ENCODE measurements around the gene ZNF787.
"Not testable (repeated sequence)": the region's sequence is repeated elsewhere in the genome, so short reads cannot be mapped to it uniquely, and the experiment has no call there.

ZNF787 gene

DNA sequence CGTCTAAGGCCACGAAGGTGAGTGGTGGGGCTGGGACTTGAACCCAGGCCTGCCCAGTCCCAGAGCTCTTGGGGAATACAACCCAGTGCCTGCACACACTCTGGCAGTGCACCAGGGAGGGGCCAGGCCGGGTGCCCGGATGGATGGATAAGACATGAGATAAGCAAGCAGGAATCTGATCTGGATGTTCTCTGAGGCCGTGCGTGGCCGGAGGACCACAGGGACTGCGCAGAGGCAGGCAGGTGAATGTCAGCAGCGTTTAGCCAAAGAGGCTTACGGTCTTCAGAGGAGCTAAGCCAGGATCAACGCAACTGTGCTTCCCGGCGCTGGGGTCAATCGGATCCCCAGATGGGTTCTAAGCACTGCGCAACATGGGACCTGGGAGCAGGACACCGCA lies 1.5 kb downstream of the ZNF787 start:
- no peak for DNase-seq

DNA sequence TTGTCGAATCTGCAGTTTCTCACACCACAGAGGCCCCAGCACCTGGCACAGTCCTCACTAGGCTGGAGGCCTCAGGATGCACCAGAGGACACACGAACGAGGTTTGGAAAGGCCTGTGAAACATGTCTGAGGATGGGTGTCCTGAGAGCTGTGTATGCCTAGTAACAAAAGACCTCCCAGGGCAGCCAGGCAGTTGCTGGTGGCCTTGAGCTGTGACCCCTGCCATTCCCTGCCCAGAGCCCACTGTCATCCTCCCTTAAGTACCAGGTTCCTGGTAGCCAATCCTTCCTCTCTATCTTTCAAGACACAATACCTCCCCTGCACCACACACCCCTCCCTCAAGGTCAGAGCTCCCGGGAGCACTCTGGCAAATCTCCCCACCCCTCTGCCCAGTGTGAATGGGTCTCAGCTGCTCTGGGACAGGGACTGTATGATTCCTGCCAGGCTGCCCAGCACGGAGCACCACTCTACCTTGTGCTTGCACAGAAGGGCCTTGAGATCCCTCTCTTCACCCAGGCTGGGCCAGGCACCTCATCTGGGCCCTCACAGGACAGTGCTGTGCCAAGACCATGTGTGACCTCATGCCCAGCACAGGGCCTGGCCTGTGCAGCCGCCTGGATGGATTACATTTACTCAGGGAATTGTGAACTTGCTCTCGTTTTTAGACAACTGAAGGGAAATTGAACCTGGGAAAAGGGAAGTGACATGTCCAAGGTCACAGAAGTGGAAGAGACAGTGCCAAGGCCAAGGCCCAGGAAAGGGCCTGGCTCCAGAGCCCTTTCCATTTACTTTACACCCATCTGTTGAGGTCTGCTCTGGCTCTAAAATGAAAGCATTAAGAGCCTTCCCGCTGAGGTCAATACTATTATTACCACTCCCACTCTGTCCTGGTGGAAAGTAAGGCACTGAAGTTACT lies 2.2 kb downstream of the ZNF787 start:
- no peak for DNase-seq

DNA sequence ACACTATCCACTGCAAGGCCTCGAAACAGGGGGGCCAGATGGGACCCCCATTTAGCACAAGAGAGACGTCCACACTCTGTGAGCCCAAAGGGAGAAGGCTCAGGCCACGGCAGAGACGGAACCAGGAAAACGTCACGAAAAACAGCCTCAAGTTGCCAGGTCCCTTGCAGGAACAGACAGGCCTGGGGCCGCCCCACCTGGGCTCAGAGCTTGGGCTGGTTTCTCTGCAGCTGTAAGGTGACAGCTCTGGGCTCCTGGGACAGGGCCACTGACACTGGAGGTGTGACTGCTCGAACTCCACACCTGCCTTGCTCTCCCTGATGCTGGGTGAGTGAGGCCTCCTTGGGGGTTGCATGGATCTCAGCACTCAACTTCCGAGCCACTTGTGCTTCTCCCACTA lies 3.2 kb downstream of the ZNF787 start:
- no peak for DNase-seq

DNA sequence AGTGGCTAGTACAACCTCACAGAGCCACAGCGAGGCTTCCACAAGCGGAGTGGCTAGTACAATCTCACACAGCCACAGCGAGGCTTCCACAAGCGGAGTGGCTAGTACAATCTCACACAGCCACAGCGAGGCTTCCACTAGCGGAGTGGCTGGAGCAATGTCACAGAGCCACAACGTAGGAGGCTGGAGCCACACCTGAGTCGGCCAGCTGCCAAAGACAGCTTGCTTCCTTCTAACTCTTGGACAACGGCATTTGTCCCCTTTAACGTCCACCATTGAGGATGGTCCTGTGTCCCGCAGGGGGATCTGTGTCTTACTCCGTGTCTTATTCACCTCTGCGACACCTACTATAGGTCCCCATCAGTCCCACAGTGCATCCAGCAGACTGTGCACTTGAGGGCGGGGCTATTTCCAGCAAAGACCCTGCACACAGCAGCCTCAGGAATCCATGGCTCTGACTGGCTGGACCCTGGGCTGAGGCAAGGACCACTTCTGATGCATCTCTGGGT lies 3.7 kb downstream of the ZNF787 start:
- DNase-seq = no peak

- DNase-seq = no peak
These were observed 4.5 kb downstream of the ZNF787 start for GRCh38 chr19:56116606-56117005.

GRCh38 chr19:56115490-56115889 lies 5.6 kb downstream of the ZNF787 start:
- DNase-seq = no peak

- DNase-seq = no peak
These were observed 6.4 kb downstream of the ZNF787 start for GRCh38 chr19:56114778-56115110.

- DNase-seq = no peak
These were observed 6.9 kb downstream of the ZNF787 start for GRCh38 chr19:56114051-56114777.

DNA sequence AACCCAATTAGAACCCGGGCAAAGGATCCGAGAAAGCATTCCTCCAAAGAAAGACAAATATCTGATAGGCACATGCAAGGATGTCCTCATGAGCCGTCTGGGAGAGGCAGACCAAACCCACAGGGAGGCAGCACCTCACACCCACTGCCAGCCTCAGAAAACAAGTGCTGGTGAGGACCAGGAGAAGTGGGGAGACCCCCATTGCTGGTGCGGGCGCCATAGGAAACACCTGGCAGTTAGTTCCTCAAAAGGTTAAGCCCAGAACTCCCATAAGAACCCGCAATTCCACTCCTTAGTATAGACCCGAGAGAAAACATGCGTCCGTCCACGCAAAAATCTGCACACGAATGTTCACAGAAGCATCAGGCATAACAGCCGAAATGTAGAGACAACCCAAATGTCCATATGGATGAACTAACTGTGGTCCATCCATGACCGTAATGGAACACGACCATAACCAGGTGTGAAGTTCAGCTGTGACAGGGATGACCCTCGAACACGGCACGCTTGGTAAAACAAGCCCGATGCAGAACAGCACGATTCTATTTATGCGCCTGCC lies 7.9 kb downstream of the ZNF787 start:
- peak in 1 of 2 donors; percentile 37 for DNase-seq

DNA sequence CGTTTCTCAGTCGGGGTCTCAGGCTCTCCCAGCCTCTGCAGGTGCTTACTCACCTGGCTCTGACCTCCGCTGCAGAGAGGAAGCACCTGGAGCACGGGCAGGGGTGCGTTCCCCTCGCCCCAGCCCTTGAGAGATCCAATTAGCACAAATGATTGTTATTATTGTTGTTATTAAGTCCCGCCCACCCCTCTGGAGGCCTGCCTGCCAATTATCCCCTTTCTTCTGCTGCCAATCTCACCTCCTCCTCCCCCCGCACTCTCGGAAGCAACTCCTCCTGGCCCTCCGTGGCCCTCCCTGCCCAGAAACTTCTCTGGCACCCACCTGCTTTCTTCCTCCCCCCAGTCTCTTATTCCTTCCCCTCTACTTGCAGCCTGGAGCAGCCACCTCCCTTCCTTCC lies 8.8 kb downstream of the ZNF787 start:
- DNase-seq = no peak

DNA sequence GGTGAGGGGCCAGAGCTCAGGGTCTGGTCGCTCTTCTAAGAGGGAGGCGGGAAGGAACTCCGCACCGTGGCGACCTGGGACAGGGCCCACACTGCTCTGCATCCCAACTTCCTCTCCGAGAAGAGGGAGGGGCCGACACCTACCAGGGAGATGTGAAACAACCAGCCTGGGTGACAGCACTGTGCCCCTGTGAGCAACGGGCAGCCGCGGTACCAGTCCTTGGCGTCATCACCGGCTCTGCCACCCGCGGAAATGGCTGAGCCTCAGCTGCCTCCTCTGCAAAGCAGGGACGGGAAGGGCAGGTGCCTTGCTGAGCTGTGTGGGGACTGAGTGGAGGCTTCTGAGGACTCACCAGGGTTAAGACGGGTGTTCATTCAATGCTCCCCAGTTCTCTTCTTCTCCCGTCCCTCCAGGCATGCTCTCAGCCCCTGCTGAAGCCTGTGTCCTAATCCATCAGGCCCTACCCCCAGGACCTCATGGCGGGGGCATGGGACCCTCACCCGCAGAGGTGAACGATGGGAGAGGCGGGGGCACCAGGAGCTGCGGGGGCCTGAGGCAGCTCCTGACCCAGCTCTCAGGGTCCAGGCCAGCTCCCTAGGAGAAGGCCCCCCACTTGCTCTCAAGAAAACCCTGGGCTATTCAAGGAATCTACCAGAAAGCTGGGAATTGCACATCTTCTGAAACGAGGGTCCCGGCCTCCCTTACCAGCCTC lies 9.3 kb downstream of the ZNF787 start:
- DNase-seq = peak; percentile 38 to 79

GRCh38 chr19:56110515-56111448 lies 10.3 kb downstream of the ZNF787 start:
- no peak for DNase-seq

- DNase-seq = no peak
These were observed 11.9 kb downstream of the ZNF787 start for GRCh38 chr19:56109226-56109625.

DNA sequence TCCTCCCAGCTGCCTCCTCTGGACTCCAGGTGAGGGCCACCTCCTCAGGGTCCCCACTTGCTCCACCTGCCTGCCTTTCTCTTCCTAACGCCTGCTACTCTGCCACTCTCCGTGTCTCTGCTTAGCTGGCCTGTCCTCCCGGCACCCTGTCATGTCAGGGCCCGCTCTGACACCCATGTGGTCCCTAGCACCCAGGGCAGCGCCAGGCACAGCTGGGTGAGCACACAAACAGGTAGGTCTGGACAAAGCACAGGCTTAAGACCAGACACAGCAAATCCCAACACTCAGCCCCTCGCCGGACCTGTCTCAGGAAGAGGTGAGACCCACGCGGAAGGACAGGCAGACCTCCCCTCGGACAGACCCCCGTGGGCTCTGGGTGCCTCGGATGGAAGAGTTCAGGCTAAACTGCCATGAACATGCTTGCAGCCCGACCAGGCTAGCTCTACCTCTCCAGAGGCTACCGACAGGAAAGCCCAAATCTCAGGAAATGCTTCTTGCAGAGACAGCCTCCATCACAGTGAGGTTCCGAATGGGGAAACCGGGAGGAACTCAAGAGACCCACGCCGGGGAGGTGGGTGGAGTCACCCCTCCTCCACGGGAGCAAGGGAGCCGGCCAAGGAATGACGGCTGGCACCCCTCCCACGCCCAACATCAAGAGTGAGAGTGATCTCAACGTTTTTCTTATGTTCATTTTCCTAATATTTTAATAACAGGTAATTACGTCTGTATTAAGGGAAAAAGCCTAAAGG lies 12.5 kb downstream of the ZNF787 start:
- no peak for DNase-seq

DNA sequence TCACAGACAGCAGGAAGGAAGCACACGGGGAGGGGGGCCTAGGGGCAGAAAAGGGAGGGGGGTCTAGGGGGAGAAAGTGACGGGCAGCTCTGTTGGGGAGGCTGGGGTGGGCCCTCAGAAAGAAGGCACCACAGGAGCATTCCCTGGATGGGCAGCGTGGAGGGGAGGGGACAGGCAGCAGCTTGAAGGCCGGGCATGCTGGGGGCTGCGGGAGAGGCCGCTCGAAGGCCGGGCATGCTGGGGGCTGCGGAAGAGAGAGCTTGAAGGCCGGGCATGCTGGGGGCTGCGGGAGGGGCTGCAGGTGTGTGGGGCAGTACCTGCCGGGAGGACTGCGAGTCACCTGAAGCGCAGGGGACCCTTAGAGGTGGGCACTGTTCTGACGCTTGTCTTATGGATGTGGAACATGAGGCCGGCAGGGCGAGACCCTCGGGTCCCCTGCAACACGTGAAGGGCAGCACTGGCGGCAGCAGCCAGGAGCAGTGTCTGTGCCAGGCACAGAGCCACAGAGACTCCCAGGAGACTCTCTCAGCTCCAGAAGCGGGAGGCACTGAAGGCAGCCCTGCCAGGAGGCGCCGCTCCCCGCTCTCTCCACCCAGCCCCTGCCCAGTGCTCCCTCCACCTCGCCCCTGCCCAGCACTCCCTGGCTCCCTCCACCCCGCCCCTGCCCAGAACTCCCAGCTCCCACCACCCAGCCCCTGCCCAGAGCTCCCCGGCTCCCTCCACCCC lies 13.3 kb downstream of the ZNF787 start:
- no peak for DNase-seq

DNA sequence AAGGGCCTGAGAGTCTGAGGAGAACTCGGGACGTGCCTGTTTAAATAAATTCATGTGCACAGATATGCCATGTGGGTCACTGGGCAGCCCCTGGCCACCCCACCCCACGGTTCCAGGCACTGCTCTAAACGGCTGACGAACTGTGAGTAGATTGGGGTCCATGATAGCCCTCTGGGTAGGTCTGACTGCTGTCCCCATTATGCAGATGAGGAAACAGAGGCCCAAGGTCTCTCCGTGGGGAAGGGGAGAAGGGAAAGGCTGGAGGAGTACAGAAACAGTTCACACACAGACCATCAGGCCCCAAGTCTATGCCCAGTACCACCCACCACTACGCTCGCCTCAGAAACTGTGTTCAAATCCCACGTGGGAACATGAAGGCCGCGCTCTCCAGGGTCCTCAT lies 14.1 kb downstream of the ZNF787 start:
- DNase-seq = no peak

DNA sequence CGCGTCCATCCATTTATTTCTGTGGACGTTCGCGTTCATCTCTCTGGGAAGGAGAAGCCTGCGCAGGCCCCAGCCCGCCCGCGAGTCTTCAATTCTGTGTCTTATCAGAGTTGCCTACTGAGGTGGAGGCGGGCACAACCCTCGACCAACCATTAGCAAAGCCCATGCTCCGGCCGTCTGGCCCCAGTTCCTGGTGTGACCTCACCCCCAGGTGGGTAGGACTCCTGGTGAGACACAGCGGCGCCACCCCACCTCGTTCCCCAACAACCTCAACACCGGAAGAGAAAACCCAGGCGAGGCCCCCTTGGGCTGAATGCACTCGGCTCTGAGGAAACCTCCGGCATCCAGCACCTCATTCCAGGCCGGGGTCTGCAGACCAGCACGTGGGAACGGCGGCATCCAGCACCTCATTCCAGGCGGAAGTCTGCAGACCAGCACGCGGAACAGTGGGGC lies 14.7 kb downstream of the ZNF787 start:
- DNase-seq = no peak

GRCh38 chr19:56105831-56106396 lies 15.2 kb downstream of the ZNF787 start:
- not testable (repeated sequence) for DNase-seq

DNA sequence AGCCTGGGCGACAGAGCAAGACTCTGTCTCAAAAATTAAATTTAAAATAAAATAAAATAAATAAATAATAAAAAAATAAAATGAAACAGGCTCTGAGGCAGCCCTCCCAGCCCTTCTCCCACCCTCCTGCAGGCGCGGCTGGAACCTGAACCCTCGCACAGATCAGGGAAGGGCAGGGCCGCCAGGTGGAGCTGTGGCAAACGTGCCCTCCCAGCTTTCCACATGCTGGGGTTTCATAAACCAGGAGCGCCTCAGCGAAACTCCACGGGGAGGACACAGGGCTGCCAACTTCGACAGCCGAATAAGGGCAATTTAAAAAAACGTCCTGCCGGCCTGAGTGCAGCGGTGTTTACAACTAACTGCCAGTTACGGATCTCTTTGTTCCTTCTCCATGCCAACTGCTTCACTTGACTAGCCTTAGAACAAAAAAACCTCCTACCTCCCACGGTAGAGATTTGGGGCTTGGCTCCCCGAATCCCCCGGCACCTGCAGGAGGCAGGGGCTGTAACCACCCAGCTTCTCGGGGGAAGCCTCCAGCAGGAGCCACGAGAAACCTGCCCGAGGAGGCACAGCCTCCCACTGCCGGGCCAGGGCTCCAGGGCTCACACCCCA lies 15.9 kb downstream of the ZNF787 start:
- peak; percentile 45 to 66 for DNase-seq

DNA sequence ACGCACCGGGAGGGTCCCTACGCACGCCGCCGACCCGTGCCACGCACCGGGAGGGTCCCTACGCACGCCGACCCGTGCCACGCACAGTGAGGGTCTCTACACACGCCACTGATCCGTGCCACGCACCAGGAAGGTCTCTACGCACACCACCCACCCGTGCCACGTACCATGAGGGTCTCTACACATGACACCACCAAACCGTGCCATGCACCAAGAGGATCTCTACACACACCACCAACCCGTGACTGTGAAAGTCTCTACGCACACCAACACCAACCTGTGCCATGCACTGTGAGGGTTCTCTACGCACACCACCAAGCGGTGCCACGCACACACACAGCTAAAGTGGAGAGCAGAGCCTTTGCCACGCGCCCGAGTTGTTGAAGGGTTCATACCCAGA lies 16.7 kb downstream of the ZNF787 start:
- no peak for DNase-seq
